KOPT-K1 (cell line): ENCODE data around the gene ATF1.
A peak's percentile ranks its signal among the peaks of the same experiment; 100 is the strongest.
"Not testable (repeated sequence)": the region's sequence is repeated elsewhere in the genome, so short reads cannot be mapped to it uniquely, and the experiment has no call there.

ENCODE experiments used
- H3K27ac ChIP-seq: fragments of 200-600 bp; sonication (generic); 2 replicates; pipeline ENCODE4 v1.5.1; 2016; ENCODE audit warnings: antibody characterized with exemption, mild to moderate bottlenecking, low read depth, low read length; ENCODE audit not compliant: poor library complexity, severe bottlenecking
- H3K36me3 ChIP-seq: fragments of 200-600 bp; sonication (generic); 2 replicates; pipeline ENCODE4 v1.5.1; 2017; ENCODE audit warnings: antibody characterized with exemption, mild to moderate bottlenecking, low read length, moderate library complexity; ENCODE audit not compliant: insufficient read depth
- H3K9me3 ChIP-seq: fragments of 200-600 bp; sonication (generic); 2 replicates; pipeline ENCODE4 v1.5.1; 2017; ENCODE audit warnings: antibody characterized with exemption, low read length, mild to moderate bottlenecking; ENCODE audit not compliant: insufficient read depth, poor library complexity, severe bottlenecking

Gene ATF1

DNA sequence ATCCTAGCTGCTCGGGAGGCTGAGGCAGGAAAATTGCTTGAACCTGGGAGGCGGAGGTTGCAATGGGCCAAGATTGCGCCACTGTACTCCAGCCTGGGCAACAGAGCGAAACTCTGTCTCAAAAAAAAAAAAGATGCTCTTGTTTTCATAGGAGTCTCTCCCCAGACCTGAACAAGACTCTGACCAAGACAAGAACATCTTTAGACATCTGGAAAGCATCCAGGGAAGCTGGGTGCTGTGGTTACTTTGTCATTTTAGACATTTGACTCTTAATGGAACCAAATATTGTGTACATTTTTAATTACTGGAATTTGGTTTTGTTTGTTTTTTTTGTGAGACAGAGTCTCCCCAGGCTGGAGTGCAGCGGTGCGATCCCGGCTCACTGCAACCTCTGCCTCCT lies 21.1 kb upstream of the ATF1 start:
- peaks cover 93% of the 10 kb centered on the region for H3K36me3 ChIP-seq
- H3K9me3 ChIP-seq: no peaks in the 10 kb centered on the region
- H3K27ac ChIP-seq: no peak overlapping the region

- H3K36me3 ChIP-seq: peaks cover 85% of the 10 kb centered on the region
- H3K9me3 ChIP-seq: no peaks in the 10 kb centered on the region
- H3K27ac ChIP-seq: no peak overlapping the region
Measured at GRCh38 chr12:50745861-50746260, 18.0 kb upstream of the ATF1 start.

- Histone ChIP-seq H3K27ac (no peak overlapping the region), H3K9me3 (no peaks in the 10 kb centered on the region), H3K36me3 (peaks cover 80% of the 10 kb centered on the region)
Measured at GRCh38 chr12:50746431-50746830, 17.5 kb upstream of the ATF1 start.

DNA sequence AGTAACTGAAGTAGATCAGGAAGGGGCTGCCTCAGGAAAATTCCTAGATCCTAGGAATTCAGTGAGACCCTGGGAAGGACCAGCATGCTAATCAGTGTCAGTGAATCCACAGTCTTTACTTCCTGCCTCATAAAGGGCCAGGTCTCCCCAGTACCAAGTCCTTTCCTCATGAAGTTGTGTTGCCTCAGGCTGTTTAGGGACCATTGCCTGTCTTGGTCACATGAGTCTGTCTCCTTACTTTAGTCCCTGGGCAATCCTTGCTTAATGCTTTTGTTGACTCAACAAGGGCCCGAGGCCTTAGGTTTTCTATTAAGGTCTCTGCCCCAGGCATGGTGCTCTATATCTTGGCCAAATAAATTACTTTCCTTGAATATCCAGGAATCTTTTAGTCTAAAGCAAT lies 16.1 kb upstream of the ATF1 start:
- H3K36me3 ChIP-seq: peaks cover 67% of the 10 kb centered on the region
- H3K27ac ChIP-seq: no peak overlapping the region
- no peaks in the 10 kb centered on the region for H3K9me3 ChIP-seq

GRCh38 chr12:50749459-50749882 lies 14.4 kb upstream of the ATF1 start:
- Histone ChIP-seq H3K9me3 (no peaks in the 10 kb centered on the region), H3K36me3 (peaks cover 50% of the 10 kb centered on the region), H3K27ac (no peak overlapping the region)

GRCh38 chr12:50750366-50750765 lies 13.5 kb upstream of the ATF1 start:
- peaks cover 41% of the 10 kb centered on the region for H3K36me3 ChIP-seq
- no peaks in the 10 kb centered on the region for H3K9me3 ChIP-seq
- no peak overlapping the region for H3K27ac ChIP-seq

DNA sequence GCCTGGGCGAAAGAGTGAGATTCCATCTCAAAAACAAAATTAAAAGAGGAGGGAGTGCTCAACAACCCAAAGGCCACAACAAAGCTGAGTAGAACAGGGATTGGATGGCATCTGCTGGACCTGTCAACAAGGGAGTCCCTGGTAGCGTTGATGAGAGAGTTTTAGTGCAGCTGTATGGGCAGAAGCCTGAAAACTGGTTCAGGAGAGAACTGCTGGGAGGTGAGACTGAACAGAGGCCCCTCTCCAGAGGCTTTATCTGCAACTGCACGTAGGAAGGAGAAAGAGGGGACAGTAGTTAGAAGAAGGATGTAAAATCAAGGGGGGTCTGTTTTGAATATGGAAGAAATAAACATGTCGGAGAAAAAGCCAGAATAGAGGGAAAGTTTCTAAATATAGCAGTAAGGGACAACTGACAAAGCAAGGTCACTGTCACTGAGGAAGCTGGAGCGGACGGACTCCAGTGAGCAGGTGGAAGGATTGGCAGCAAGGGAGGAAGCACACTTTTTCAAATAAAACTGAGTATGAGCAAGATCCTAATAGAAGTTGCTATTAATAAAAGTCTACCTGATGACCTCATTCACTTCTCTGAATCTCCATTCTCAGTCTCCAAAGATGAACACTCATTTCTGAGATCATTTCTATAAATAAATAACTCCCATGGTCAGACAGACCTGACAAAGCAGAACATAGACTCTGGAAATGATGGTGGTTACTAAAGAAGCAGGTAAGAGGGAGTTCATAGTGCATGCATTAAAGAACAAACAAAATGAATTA lies 11.8 kb upstream of the ATF1 start:
- Histone ChIP-seq H3K9me3 (no peaks in the 10 kb centered on the region), H3K27ac (no peak overlapping the region), H3K36me3 (peaks cover 27% of the 10 kb centered on the region; the same call in 1 of the 2 replicates)

DNA sequence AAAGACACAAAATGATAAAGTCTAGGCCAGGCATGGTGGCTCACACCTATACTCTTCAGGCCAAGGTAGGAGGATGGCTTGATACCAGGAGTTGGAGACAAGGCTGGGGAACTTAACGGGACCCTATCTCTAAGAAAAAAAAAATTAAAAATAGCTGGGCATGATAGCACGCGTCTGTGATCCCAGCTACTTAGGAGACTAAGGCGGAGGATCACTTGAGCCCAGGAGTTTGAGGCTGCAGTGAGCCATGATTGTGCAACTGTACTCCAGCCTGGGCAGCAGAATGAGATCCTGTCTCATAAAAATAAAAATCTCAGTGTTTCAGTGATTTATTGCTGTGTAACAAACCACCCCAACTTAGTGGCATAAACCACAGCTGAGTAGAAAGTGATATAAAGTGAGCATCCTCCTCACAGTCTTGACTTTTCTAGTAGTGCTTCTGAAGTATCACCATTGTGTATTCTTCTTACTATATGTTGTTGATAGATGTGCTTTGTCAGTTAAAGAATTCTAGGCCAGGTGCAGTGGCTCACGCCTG lies 10.6 kb upstream of the ATF1 start:
- 0 out of 2 replicates have a peak, but pooled peaks cover 17% of the 10 kb centered on the region for H3K36me3 ChIP-seq
- H3K27ac ChIP-seq: no peak overlapping the region
- H3K9me3 ChIP-seq: no peaks in the 10 kb centered on the region

DNA sequence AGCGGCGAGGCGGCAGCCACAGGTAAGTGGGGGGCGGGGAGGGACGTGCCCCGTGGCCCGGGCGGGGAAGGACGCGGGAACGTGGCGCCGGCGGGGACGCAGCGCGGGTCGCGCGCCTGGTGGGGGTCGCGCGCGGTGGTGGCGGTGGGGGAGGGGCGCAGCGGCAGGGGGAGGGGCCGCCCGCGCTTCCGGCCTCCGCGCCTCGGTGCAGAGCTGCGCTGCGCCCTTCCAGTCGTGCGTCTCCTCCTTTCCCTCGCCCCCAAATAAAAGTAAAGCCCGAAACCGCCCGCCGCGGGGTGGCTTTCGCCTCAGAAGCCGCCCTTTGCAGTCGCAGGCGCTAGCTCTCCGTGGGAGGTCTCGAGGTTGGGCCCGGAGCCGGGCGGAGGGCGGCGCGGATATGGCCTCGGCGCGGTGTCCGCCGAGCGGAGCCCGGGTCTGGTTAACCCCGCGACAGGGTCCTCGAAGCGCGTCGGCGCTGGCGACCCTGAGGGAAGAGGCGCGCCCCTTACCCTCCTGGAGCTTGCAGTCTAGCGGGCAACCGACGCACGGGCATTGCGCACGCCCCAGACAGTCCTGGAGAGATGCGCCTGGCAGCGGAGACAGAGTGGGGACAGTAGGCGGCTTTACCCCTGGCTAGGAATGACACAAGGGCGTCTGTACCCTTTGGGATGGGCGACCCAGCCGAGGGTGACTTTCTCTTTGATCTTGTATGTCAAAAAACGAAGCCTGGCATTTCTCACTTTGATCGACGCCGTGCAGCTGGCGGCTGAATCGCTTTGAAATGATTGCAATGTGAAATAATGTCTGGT lies 589 bp downstream of the ATF1 start:
- no peaks in the 10 kb centered on the region for H3K36me3 ChIP-seq
- peak overlapping the region; percentile 94 for H3K27ac ChIP-seq
- peaks cover 8% of the 10 kb centered on the region for H3K9me3 ChIP-seq

DNA sequence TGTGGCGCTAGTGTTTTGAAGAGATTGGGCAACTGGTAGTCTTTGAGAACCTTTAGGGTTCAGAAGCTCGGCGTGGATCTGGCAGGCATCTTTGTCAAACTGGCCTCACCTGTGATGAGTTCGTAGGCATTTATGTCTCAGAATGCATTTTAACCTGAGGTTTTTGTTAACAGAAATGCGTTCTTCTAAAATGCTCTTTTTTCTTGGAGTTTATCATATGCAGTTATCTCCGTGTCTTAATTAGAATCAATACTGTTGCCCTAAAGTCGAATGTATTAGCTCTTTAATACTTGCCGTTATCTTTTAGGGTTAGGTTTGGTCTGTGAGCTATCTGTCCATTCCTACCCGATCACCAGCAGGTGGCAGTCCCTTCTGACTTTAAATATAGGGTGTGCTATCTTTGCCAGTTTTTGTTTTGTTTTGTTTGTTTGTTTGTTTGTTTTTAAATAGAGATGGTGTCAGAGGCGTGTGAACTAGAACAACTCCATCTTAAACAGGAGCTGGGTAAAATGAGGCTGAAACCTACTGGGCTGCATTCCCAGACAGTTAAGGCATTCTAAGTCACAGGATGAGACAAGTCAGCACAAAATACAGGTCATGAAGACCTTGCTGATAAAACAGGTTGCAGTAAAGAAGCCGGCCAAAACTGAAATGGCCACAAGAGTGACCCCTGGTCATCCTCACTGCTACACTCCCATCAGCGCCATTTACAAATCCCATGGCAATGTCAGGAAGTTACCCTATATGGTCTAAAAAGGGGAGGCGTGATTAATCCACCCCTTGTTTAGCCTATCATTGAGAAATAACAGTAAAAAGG lies 1.4 kb downstream of the ATF1 start:
- peaks cover 8% of the 10 kb centered on the region for H3K36me3 ChIP-seq
- peaks cover 16% of the 10 kb centered on the region for H3K9me3 ChIP-seq
- H3K27ac ChIP-seq: peak overlapping the region; percentile 94

DNA sequence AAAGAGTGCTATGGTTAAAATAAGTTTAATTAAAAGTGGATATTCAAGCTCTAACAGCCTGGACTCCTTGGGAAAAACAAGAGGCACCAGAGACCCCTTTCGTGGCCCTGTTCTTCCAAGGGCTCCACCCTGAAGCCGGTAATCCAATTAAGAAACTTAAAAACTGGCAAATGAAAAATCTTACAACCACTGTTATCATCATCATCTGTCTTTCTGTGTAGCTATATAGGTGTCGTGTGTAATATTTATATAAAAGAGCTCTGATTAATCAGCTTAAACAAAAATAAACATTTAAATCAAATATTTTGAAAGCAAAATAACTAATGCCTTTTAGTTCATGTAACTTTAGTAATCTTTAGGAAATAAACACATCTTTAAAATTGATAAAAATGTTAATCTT lies 4.5 kb downstream of the ATF1 start:
- peaks cover 25% of the 10 kb centered on the region for H3K9me3 ChIP-seq
- H3K27ac ChIP-seq: no peak overlapping the region
- H3K36me3 ChIP-seq: peaks cover 35% of the 10 kb centered on the region

DNA sequence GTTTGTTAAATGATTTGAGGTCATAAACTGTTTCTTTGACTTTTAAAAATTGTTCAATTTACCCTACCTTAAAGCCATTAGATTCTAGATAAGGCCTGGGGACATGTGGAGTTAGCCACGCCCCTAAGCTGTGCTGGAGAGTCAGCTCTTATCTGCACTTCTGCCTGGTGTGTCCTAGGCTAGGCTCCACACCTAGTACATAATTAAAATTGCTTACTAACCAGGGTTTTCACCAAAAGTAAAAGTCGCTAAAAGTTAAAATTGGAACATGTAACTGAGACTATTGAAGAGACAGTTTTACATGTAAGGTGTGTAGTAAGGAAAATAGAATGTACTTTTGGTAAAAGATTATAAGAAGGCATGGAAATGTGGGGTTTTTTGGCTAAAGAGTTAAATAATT lies 4.9 kb downstream of the ATF1 start:
- peaks cover 25% of the 10 kb centered on the region for H3K9me3 ChIP-seq
- not testable (repeated sequence) for H3K27ac ChIP-seq

GRCh38 chr12:50771409-50771808 lies 7.5 kb downstream of the ATF1 start:
- H3K9me3 ChIP-seq: peaks cover 25% of the 10 kb centered on the region
- H3K27ac ChIP-seq: no peak overlapping the region
- H3K36me3 ChIP-seq: peaks cover 35% of the 10 kb centered on the region

More for the DNA sequence above, 4.9 kb downstream of the ATF1 start:
- H3K36me3 ChIP-seq: peaks cover 35% of the 10 kb centered on the region

DNA sequence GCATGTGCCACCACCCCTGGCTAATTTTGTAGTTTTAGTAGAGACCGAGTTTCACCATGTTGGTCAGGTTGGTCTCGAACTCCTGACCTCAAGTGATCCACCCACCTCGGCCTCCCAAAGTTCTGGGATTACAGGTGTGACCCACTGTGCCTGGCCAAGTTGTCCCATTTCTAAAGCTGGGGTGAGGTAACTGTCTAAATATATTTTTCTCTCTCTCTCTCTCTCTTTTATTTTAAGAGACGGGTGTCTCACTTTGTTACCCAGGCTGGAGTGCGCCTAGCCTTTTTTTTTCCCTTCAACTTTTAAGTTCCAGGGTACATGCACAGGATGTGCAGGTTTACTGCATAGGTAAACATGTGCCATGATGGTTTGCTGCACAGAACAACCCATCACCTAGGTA lies 8.6 kb downstream of the ATF1 start:
- Histone ChIP-seq H3K9me3 (peaks cover 25% of the 10 kb centered on the region), H3K27ac (no peak overlapping the region), H3K36me3 (peaks cover 35% of the 10 kb centered on the region)

- H3K9me3 ChIP-seq: peaks cover 25% of the 10 kb centered on the region
- no peak overlapping the region for H3K27ac ChIP-seq
- H3K36me3 ChIP-seq: peaks cover 35% of the 10 kb centered on the region
Measured at GRCh38 chr12:50772877-50773276, 9.0 kb downstream of the ATF1 start.
